HepG2 (cell line): ENCODE results near the gene EMC8. TPM values are rescaled to one million over a fixed set of nuclear protein-coding genes. Genes with fewer than 3 reads are reported as not detected.

Experiments used
- ATAC-seq: fragments of 200-7000 bp; cut with Tn5 transposase; 3 replicates; pipeline ENCODE4 v1.9.1; 2020; ENCODE audit warnings: mild to moderate bottlenecking, moderate library complexity
- BruUV-seq: library from RNA; stranded (reverse); fragments of 400-500 nt; replicated peaks from 2 replicates; lab custom pipeline; 2021; lab: Mats Ljungman, UMichigan
- CTCF ChIA-PET: fragments of 300-600 bp; formaldehyde crosslinking; extraction: SDS; loops from one replicate; lab custom pipeline; 2021; ENCODE audit warnings: low total read pairs, inconsistent platforms, low intra/inter-chr PET ratio; lab: Yijun Ruan, JAX
- POLR2A ChIA-PET: fragments of 350-600 bp; sonication (Branson Sonifier 250); formaldehyde crosslinking; loops from one replicate; lab custom pipeline; 2020; ENCODE audit warnings: antibody characterized with exemption, inconsistent platforms; lab: Yijun Ruan, JAX
- DNase-seq: peaks from one replicate; pipeline ENCODE4 v3.0.0-alpha.2; 2015; ENCODE audit warnings: low spot score
- FAIRE-seq: peaks from 3 replicates; lab custom pipeline; 2011; peaks lifted over from hg19 to GRCh38; lab: Jason Lieb, UNC
- H2AFZ ChIP-seq: one replicate; pipeline ENCODE4 v1.6.1; 2011; ENCODE audit warnings: low read length, inconsistent platforms
- H3K27ac ChIP-seq: fragments of 300-600 bp; 3 replicates; pipeline ENCODE4 v1.8.0; 2011; ENCODE audit warnings: mixed run types, mild to moderate bottlenecking, mixed read lengths, low read length, inconsistent platforms; ENCODE audit not compliant: insufficient read depth; ENCODE audit errors: extremely low read length
- H3K27me3 ChIP-seq, 2 experiments: fragments of 200-600 bp in 1 of 2; 2 replicates in 1 of 2; 3 replicates in 1 of 2; pipeline versions ENCODE4 v1.6.0 to v1.8.0; 2011; ENCODE audit warnings: low read length in 2 of 2, mild to moderate bottlenecking in 2 of 2, moderate library complexity in 2 of 2, inconsistent platforms in 1 of 2; ENCODE audit not compliant: insufficient read depth in 2 of 2, control insufficient read depth in 1 of 2
- H3K36me3 ChIP-seq, 2 experiments: fragments of 200-600 bp in 1 of 2; replicated peaks in 1 of 2; 2 replicates in 1 of 2; 3 replicates in 1 of 2; pipeline versions ENCODE4 v1.5.1 to v1.8.0; 2011; ENCODE audit warnings: low read length in 2 of 2, inconsistent platforms in 1 of 2; ENCODE audit not compliant: insufficient read depth in 2 of 2, control insufficient read depth in 1 of 2
- H3K4me1 ChIP-seq: 2 replicates; pipeline ENCODE4 v1.5.1; 2012; ENCODE audit warnings: low read length, inconsistent platforms; ENCODE audit not compliant: insufficient read depth
- H3K4me2 ChIP-seq: 2 replicates; pipeline ENCODE4 v1.6.0; 2011; ENCODE audit warnings: low read depth, low read length, inconsistent platforms
- H3K4me3 ChIP-seq, 3 experiments: fragments of 200-600 bp in 1 of 3; sonication (generic), shearing (Covaris generic) in 1 of 3; replicated peaks in 1 of 3; 2 replicates each; pipeline ENCODE4 v1.5.1; 2011 to 2016; ENCODE audit warnings: low read length in 3 of 3, inconsistent platforms in 2 of 3, low read depth in 2 of 3, mild to moderate bottlenecking in 2 of 3, control low read depth in 1 of 3, mixed read lengths in 1 of 3; ENCODE audit not compliant: insufficient read depth in 1 of 3
- H3K79me2 ChIP-seq: one replicate; pipeline ENCODE4 v1.6.1; 2011; ENCODE audit warnings: low read length, inconsistent platforms; ENCODE audit not compliant: insufficient read depth
- H3K9ac ChIP-seq: 2 replicates; pipeline ENCODE4 v1.6.0; 2011; ENCODE audit warnings: mild to moderate bottlenecking, low read depth, low read length, inconsistent platforms; ENCODE audit not compliant: insufficient read depth
- H3K9me3 ChIP-seq: 2 replicates; pipeline ENCODE4 v1.5.1; 2012; ENCODE audit warnings: mild to moderate bottlenecking, low read length
- H4K20me1 ChIP-seq: 2 replicates; pipeline ENCODE4 v1.6.0; 2011; ENCODE audit warnings: inconsistent platforms, mild to moderate bottlenecking, low read length, moderate library complexity; ENCODE audit not compliant: insufficient read depth
- MIXL1 ChIP-seq: IDR thresholded peaks from 2 replicates; pipeline ENCODE4 v1.6.1; 2016
- SIN3B ChIP-seq: fragments of 150-350 bp; IDR thresholded peaks from 2 replicates; pipeline ENCODE4 v1.6.1; 2014; ENCODE audit warnings: low read length
- ZFP90 ChIP-seq: sonication (generic); formaldehyde crosslinking; IDR thresholded peaks from 2 replicates; pipeline ENCODE4 v1.8.0; 2022; ENCODE audit warnings: missing genetic modification reagents, mild to moderate bottlenecking, inconsistent platforms, borderline replicate concordance
- ZNF24 ChIP-seq: fragments of 450-650 bp; IDR thresholded peaks from 2 replicates; pipeline ENCODE4 v1.6.1; 2017; ENCODE audit warnings: antibody characterized with exemption, mild to moderate bottlenecking
- ZNF768 ChIP-seq: sonication (generic); formaldehyde crosslinking; IDR thresholded peaks from 2 replicates; pipeline ENCODE4 v1.4.0; 2020; ENCODE audit warnings: missing genetic modification reagents
- WGBS: methylation state at CpG from one replicate; pipeline ENCODE4 v1.1.6; 2017; ENCODE audit warnings: low lambda C conversion rate; 5-methylcytosine and 5-hydroxymethylcytosine counted together
- in situ Hi-C: cut with HindIII; loops from 2 replicates; pipeline ENCODE4 v1.10.0; 2017; ENCODE audit warnings: low pct_unique_long_range_greater_than_20kb; ENCODE audit not compliant: extremely low pct_ligation_motif_present
- intact Hi-C: fragments of 100-400 bp; cut with micrococcal nuclease; formaldehyde crosslinking; loops from one replicate; pipeline ENCODE4 v1.10.0; 2022; ENCODE audit not compliant: unreplicated experiment
- polyA plus RNA-seq, 8 experiments: library from polyadenylated mRNA; depleted of rRNA in 3 of 8; stranded (reverse) in 7 of 8; unstranded in 1 of 8; fragments of >200 nt; fragmentation: Illumina TruSeq in 4 of 8; extraction: Trizol in 4 of 8; gene quantifications; 2 replicates each; pipeline versions ENCODE4 v1.2.1 to v1.2.3, GENCODE V29; 2011 to 2016; ENCODE audit warnings: low read depth in 4 of 8, missing spikeins in 1 of 8, mixed read lengths in 1 of 8; ENCODE audit not compliant: insufficient read depth in 1 of 8
- total RNA-seq, 5 experiments: library from RNA; depleted of rRNA; stranded (reverse); fragments of >200 nt; fragmentation: Illumina TruSeq; extraction: Trizol; gene quantifications; 2 replicates each; pipeline ENCODE4 v1.2.3, GENCODE V29; 2016; ENCODE audit warnings: low read depth in 1 of 5
- TF ChIP-seq, protein P1 (sequence below): sonication (generic); formaldehyde crosslinking; IDR thresholded peaks from 2 replicates; pipeline ENCODE4 v1.9.0; 2021; ENCODE audit warnings: missing genetic modification reagents, borderline replicate concordance
- TF ChIP-seq, protein P2 (sequence below): sonication (generic); formaldehyde crosslinking; IDR thresholded peaks from 2 replicates; pipeline ENCODE4 v1.4.0; 2020; ENCODE audit warnings: missing genetic modification reagents, mild to moderate bottlenecking, borderline replicate concordance
- TF ChIP-seq, protein P3 (sequence below): sonication (generic); formaldehyde crosslinking; IDR thresholded peaks from 2 replicates; pipeline ENCODE4 v1.8.0; 2022; ENCODE audit warnings: missing genetic modification reagents, mild to moderate bottlenecking, inconsistent platforms, borderline replicate concordance

EMC8 gene
- total and polyA plus RNA-seq, 2 of the 13 experiments (the other 11 are each of a cell fraction or from before 2014, with no cell fraction given): 55.0 to 76.0 TPM

DNA sequence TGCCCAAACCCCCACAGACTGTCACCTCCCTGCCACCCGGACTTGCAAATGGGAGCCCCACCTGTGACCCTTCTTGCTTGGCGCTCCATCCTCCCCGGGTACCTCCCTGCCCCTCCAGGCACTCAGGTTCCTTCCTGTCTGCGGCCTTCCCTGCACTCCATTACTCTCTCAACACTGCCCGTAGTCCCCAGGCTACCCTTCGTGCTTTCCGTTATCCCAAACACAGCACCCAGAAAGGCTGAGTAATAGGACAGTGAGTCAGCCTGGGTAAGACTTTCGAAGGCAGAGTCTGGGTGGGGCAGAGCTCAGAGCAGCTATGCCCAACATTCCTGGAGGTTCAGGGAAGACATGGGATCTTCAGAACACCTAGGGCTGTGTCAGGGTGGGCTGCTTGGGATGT, 31.8 kb downstream of the EMC8 start (continued):
- TF ChIP-seq, protein P1, sequence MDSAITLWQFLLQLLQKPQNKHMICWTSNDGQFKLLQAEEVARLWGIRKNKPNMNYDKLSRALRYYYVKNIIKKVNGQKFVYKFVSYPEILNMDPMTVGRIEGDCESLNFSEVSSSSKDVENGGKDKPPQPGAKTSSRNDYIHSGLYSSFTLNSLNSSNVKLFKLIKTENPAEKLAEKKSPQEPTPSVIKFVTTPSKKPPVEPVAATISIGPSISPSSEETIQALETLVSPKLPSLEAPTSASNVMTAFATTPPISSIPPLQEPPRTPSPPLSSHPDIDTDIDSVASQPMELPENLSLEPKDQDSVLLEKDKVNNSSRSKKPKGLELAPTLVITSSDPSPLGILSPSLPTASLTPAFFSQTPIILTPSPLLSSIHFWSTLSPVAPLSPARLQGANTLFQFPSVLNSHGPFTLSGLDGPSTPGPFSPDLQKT: no peak
- TF ChIP-seq, protein P2, sequence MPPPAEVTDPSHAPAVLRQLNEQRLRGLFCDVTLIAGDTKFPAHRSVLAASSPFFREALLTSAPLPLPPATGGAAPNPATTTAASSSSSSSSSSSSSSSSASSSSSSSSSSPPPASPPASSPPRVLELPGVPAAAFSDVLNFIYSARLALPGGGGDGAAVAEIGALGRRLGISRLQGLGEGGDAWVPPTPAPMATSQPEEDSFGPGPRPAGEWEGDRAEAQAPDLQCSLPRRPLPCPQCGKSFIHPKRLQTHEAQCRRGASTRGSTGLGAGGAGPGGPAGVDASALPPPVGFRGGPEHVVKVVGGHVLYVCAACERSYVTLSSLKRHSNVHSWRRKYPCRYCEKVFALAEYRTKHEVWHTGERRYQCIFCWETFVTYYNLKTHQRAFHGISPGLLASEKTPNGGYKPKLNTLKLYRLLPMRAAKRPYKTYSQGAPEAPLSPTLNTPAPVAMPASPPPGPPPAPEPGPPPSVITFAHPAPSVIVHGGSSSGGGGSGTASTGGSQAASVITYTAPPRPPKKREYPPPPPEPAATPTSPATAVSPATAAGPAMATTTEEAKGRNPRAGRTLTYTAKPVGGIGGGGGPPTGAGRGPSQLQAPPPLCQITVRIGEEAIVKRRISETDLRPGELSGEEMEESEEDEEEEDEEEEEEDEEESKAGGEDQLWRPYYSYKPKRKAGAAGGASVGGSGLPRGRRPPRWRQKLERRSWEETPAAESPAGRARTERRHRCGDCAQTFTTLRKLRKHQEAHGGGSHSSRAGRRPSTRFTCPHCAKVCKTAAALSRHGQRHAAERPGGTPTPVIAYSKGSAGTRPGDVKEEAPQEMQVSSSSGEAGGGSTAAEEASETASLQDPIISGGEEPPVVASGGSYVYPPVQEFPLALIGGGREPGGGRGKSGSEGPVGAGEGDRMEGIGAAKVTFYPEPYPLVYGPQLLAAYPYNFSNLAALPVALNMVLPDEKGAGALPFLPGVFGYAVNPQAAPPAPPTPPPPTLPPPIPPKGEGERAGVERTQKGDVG (CRISPR knock-in tag): no peak
- no peak for TF ChIP-seq ZFP90
- no peak for TF ChIP-seq MIXL1 (CRISPR knock-in tag)
- TF ChIP-seq ZNF24: no peak
- TF ChIP-seq SIN3B: no peak
- TF ChIP-seq, protein P3, sequence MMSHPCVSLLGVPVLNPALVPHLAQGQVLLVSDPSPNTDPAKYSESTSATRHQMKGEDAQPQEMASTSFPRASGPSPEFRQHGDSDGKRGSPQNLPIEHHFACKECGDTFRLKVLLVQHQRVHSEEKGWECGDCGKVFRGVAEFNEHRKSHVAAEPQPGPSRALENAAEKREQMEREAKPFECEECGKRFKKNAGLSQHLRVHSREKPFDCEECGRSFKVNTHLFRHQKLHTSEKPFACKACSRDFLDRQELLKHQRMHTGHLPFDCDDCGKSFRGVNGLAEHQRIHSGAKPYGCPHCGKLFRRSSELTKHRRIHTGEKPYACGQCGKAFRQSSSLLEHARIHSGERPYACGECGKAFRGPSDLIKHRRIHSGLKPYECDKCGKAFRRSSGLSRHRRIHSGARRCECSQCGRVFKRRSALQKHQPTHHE: no peak

DNA sequence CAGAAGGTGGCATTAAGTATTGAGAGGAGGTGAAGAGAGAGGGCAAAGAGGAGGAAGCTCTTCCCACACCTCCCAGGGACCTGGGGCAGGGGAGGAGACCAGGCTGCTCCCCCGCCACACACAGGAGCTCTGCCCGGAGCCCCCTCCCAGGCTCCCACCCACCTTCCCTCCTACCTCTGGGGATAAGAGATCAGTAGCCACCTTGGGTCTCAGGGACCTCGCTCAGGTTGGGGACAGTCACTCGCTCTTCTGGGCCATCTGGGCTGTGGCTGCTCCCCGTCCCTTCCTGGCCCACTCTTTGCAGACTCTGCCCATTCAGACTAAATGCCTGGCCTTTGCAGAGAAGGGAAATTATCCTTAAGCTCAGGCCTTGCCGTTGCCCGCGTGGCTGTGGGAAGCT, 33.6 kb downstream of the EMC8 start:
- in situ Hi-C loops (no loop called here), intact Hi-C loops (no loop called here)
- no TSS peak for BruUV-seq
- FAIRE-seq (no peak), ATAC-seq (peak; percentile 16; the same call in 2 of the 3 replicates), DNase-seq (no peak)
- Histone ChIP-seq H2AFZ (no peak overlapping the region), H3K36me3 (no peaks in the 10 kb centered on the region), H4K20me1 (no peaks in the 10 kb centered on the region), H3K9ac (no peak overlapping the region), H3K4me2 (no peak overlapping the region), H3K79me2 (no peaks in the 10 kb centered on the region), H3K27me3 (peaks cover 3 to 20% of the 10 kb centered on the region in 2 experiments; a peak in 3 of 5 replicates), H3K4me1 (no peaks in the 10 kb centered on the region), H3K27ac (no peak overlapping the region), H3K9me3 (no peaks in the 10 kb centered on the region), H3K4me3 (no peak overlapping the region)
- 76% methylated on average over 6 of the region's 8 CpGs for WGBS
- ChIA-PET POLR2A (no interaction called here), CTCF (no interaction called here)
- no peak for TF ChIP-seq ZNF768 (CRISPR knock-in tag)
